SIG-M5 treated with dmso at 0.1 percent for 504 hours (cell line): ENCODE measurements around the gene RUNX1.

ENCODE experiments used
- DNase-seq: peaks from one replicate; lab custom pipeline; 2025; ENCODE audit not compliant: unreplicated experiment; lab: John Stamatoyannopoulos, UW

RUNX1 gene

GRCh38 chr21:34907461-34908418 lies 141.4 kb downstream of the RUNX1 start:
- no peak for DNase-seq

- no peak for DNase-seq
Observed at GRCh38 chr21:34906401-34906800, 142.7 kb downstream of the RUNX1 start.

- no peak for DNase-seq
Observed at GRCh38 chr21:34905218-34905537, 143.9 kb downstream of the RUNX1 start.

GRCh38 chr21:34904526-34905217 lies 144.4 kb downstream of the RUNX1 start:
- no peak for DNase-seq

GRCh38 chr21:34900376-34900775 lies 148.7 kb downstream of the RUNX1 start:
- DNase-seq = no peak

GRCh38 chr21:34899760-34900159 lies 149.3 kb downstream of the RUNX1 start:
- no peak for DNase-seq

- no peak for DNase-seq
Observed at GRCh38 chr21:34899302-34899701, 149.8 kb downstream of the RUNX1 start.

- DNase-seq = no peak
Observed at GRCh38 chr21:34897828-34898227, 151.3 kb downstream of the RUNX1 start.

- no peak for DNase-seq
Observed at GRCh38 chr21:34894401-34894800, 154.7 kb downstream of the RUNX1 start.

- DNase-seq = peak; percentile 48
Observed at GRCh38 chr21:34892209-34892608, 156.9 kb downstream of the RUNX1 start.

- DNase-seq = no peak
Observed at GRCh38 chr21:34891613-34891943, 157.5 kb downstream of the RUNX1 start.

GRCh38 chr21:34890724-34891612 lies 158.1 kb downstream of the RUNX1 start:
- no peak for DNase-seq

GRCh38 chr21:34890470-34890723 lies 158.7 kb downstream of the RUNX1 start:
- DNase-seq = no peak

GRCh38 chr21:34889676-34890469 lies 159.2 kb downstream of the RUNX1 start:
- peak; percentile 70 for DNase-seq

- DNase-seq = no peak
Observed at GRCh38 chr21:34889320-34889675, 159.8 kb downstream of the RUNX1 start.

GRCh38 chr21:34888569-34889319 lies 160.4 kb downstream of the RUNX1 start:
- DNase-seq = peak; percentile 97

GRCh38 chr21:34887725-34888568 lies 161.2 kb downstream of the RUNX1 start:
- peak; percentile 86 for DNase-seq

GRCh38 chr21:34887105-34887442 lies 162.0 kb downstream of the RUNX1 start:
- DNase-seq = peak; percentile 30
